ENCODE results near the gene PDE4D. TPM values are rescaled to one million over a fixed set of nuclear protein-coding genes. Genes with fewer than 3 reads are reported as not detected.

PDE4D gene
- total RNA-seq, 1 experiment from 2014 or later, result 2.1 TPM

DNA sequence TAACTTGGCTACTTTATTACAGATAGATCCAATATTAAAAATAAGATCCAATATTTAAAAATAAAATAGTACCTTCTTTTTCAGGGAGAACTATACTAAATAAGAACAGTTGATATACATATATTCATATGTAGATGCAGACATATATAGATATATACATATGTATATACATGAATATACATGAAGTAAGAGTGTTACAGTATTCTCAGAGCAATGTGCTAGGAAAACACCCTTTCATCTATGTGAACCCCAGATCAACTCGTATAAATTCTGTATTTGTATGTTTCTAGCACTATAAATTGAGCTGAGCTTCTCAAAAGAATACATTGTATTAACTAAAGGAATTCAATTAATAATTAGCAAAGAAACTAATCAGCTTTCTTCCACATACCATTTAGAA, 287.6 kb downstream of the PDE4D start:
- H3K4me1 Mint-ChIP-seq, result peaks cover 14 to 18% of the 10 kb centered on the region in 2 experiments
- no peaks in the 10 kb centered on the region for H3K23me2 ChIP-seq (ENCODE audit: insufficient read length, low read depth, low read length, poor library complexity, severe bottlenecking)
- no peaks in the 10 kb centered on the region for H3K9me3 ChIP-seq (ENCODE audit: control insufficient read depth, low read depth, low read length)
- H2BK20ac ChIP-seq (ENCODE audit: low read depth, low read length, poor library complexity, severe bottlenecking), result no peak overlapping the region
- H3K4ac ChIP-seq (ENCODE audit: low read depth, low read length), result no peak overlapping the region
- no peaks in the 10 kb centered on the region for H3K27me3 Mint-ChIP-seq (ENCODE audit: low read depth)
- WGBS (ENCODE audit: extremely low coverage, insufficient read length, low lambda C conversion rate), result no CpG with 5 or more reads among the region's 1 CpG
- no peak overlapping the region for H2BK15ac ChIP-seq (ENCODE audit: low read depth, low read length)
- no peak overlapping the region for H2BK12ac ChIP-seq (ENCODE audit: insufficient read length, low read depth, low read length)
- H3K79me2 ChIP-seq (ENCODE audit: insufficient read depth, low read length), result 0 out of 2 replicates have a peak, but pooled peaks cover 1% of the 10 kb centered on the region
- DNase-seq, result no peak
- no peak overlapping the region for H3K14ac ChIP-seq (ENCODE audit: insufficient read depth, low read length)
- no peaks in the 10 kb centered on the region for H3K79me1 ChIP-seq (ENCODE audit: insufficient read depth, low read depth, low read length, poor library complexity, severe bottlenecking)
- no peak overlapping the region for H3K4me2 ChIP-seq (ENCODE audit: insufficient read depth, insufficient read length, low read length)
- no peak overlapping the region for H3K9ac ChIP-seq (ENCODE audit: extremely low read depth, insufficient read length, low read length)
- H3K9me3 Mint-ChIP-seq, result no peaks in the 10 kb centered on the region
- H2BK120ac ChIP-seq (ENCODE audit: low read depth, low read length, poor library complexity, severe bottlenecking), result no peak overlapping the region
- no peak overlapping the region for H3K56ac ChIP-seq (ENCODE audit: insufficient read length, low read depth, low read length)
- TF ChIP-seq CTCF (conservative IDR thresholded peaks at IDR 0.05), result no peak
- H3K23ac ChIP-seq (ENCODE audit: insufficient read length, low read depth, low read length), result no peak overlapping the region
- no peak overlapping the region for H2AFZ ChIP-seq (ENCODE audit: low read length)
- H4K5ac ChIP-seq (ENCODE audit: insufficient read length, low read depth, low read length), result no peak overlapping the region
- H3K27ac ChIP-seq (ENCODE audit: insufficient read length, low read depth, low read length), result no peak overlapping the region
- H4K8ac ChIP-seq (replicated peaks; ENCODE audit: insufficient read length, low read depth, low read length), result no peak overlapping the region
- H2BK5ac ChIP-seq (ENCODE audit: insufficient read length, low read length), result no peak overlapping the region
- no peak overlapping the region for H3T11ph ChIP-seq (ENCODE audit: low read length)
- no peaks in the 10 kb centered on the region for H3K27me3 ChIP-seq (ENCODE audit: insufficient read depth, low read length)
- H4K20me1 ChIP-seq (ENCODE audit: control insufficient read depth, insufficient read depth, insufficient read length), result no peaks in the 10 kb centered on the region
- no peak overlapping the region for H3K18ac ChIP-seq (ENCODE audit: insufficient read length, low read depth, low read length)
- no peak overlapping the region for H3K4me3 Mint-ChIP-seq
- H3K36me3 Mint-ChIP-seq (ENCODE audit: insufficient read depth in 1 of 3, low read depth in 3 of 3), result no peaks in the 10 kb centered on the region; a peak in 1 of 7 replicates
- no peak overlapping the region for H4K91ac ChIP-seq (ENCODE audit: insufficient read length, low read depth, low read length)
- no peak overlapping the region for H3K27ac Mint-ChIP-seq
- peaks cover 3% of the 10 kb centered on the region; the same call in 1 of the 2 replicates for H3K4me1 ChIP-seq (ENCODE audit: insufficient read depth, low read length)
- H2AK5ac ChIP-seq (ENCODE audit: insufficient read length, low read length), result no peak overlapping the region
